Neural cell (in vitro differentiated cells): Measurements from ENCODE around the gene CCDC88A. TPM values are rescaled to one million over a fixed set of nuclear protein-coding genes. Genes with fewer than 3 reads are reported as not detected.
"Not testable (repeated sequence)": the region's sequence is repeated elsewhere in the genome, so short reads cannot be mapped to it uniquely, and the experiment has no call there.

Experiments used
- H2AFZ ChIP-seq: fragments of 200-600, 300-800 bp; sonication (generic), shearing (Covaris generic); 2 replicates; pipeline ENCODE4 v1.6.0; 2014; ENCODE audit warnings: low read depth, mild to moderate bottlenecking, antibody characterized with exemption, low read length, moderate library complexity
- H3F3A ChIP-seq: fragments of 200-600 bp; shearing (Covaris generic); 2 replicates; pipeline ENCODE4 v1.6.1; 2016; ENCODE audit warnings: mild to moderate bottlenecking, moderate library complexity, mixed read lengths, antibody characterized with exemption, low read length; ENCODE audit not compliant: insufficient read depth, poor library complexity, severe bottlenecking
- H3K27ac ChIP-seq: fragments of 200-600, 300-800 bp; sonication (generic), shearing (Covaris generic); 2 replicates; pipeline ENCODE4 v1.5.1; 2014; ENCODE audit warnings: mild to moderate bottlenecking, low read length, moderate library complexity
- H3K27me3 ChIP-seq: fragments of 300-800, 200-600 bp; sonication (generic), shearing (Covaris generic); 2 replicates; pipeline ENCODE4 v1.6.0; 2014; ENCODE audit warnings: mild to moderate bottlenecking, low read depth, low read length, moderate library complexity; ENCODE audit not compliant: insufficient read depth
- H3K36me3 ChIP-seq: fragments of 300-800, 200-600 bp; sonication (generic), shearing (Covaris generic); 2 replicates; pipeline ENCODE4 v1.5.1; 2014; ENCODE audit warnings: mild to moderate bottlenecking, antibody characterized with exemption, low read length, moderate library complexity; ENCODE audit not compliant: insufficient read depth
- H3K4me2 ChIP-seq: fragments of 300-800, 200-600 bp; sonication (generic), shearing (Covaris generic); 2 replicates; pipeline ENCODE4 v1.6.0; 2014; ENCODE audit warnings: mild to moderate bottlenecking, low read length
- H3K4me3 ChIP-seq: fragments of 300-800, 200-600 bp; sonication (generic), shearing (Covaris generic); 2 replicates; pipeline ENCODE4 v1.5.1; 2014; ENCODE audit warnings: mild to moderate bottlenecking, low read length, moderate library complexity
- H3K79me2 ChIP-seq: fragments of 200-600 bp; shearing (Covaris generic); replicated peaks from 2 replicates; pipeline ENCODE4 v1.6.0; 2014; ENCODE audit warnings: mild to moderate bottlenecking, low read length, moderate library complexity; ENCODE audit not compliant: insufficient read depth
- H3K9ac ChIP-seq: fragments of 300-800, 200-600 bp; sonication (generic), shearing (Covaris generic); 2 replicates; pipeline ENCODE4 v1.6.1; 2016; ENCODE audit warnings: mild to moderate bottlenecking, low read length, mixed read lengths
- H3K9me2 ChIP-seq: fragments of 200-600 bp; shearing (Covaris generic); 2 replicates; pipeline ENCODE4 v1.6.1; 2016; ENCODE audit warnings: mild to moderate bottlenecking, low read length, mixed read lengths; ENCODE audit not compliant: insufficient read depth
- H3K9me3 ChIP-seq: fragments of 200-600, 300-800 bp; sonication (generic), shearing (Covaris generic); 2 replicates; pipeline ENCODE4 v1.6.1; 2016; ENCODE audit warnings: mild to moderate bottlenecking, mixed run types, low read length, moderate library complexity, mixed read lengths
- H4K20me1 ChIP-seq: fragments of 200-600 bp; shearing (Covaris generic); 2 replicates; pipeline ENCODE4 v1.6.1; 2016; ENCODE audit warnings: mild to moderate bottlenecking, mixed run types; ENCODE audit not compliant: insufficient read depth
- CTCF ChIP-seq: fragments of 450-650 bp; IDR thresholded peaks from 2 replicates; pipeline ENCODE4 v1.5.1; 2014; ENCODE audit warnings: antibody characterized with exemption, mild to moderate bottlenecking, moderate library complexity; ENCODE audit not compliant: poor library complexity, severe bottlenecking
- EP300 ChIP-seq: fragments of 450-650 bp; conservative IDR thresholded peaks from 2 replicates; pipeline ENCODE4 v1.6.1; 2014; ENCODE audit warnings: antibody characterized with exemption, mild to moderate bottlenecking, moderate library complexity; ENCODE audit not compliant: poor library complexity, severe bottlenecking
- EZH2 ChIP-seq: fragments of 200-600, 300-800 bp; shearing (Covaris generic), sonication (generic); IDR thresholded peaks from 2 replicates; pipeline ENCODE4 v1.6.1; 2014; ENCODE audit warnings: antibody characterized with exemption, low read length, borderline replicate concordance, mild to moderate bottlenecking; ENCODE audit not compliant: insufficient read depth, poor library complexity, severe bottlenecking
- MXI1 ChIP-seq: fragments of 450-650 bp; conservative IDR thresholded peaks from 2 replicates; pipeline ENCODE4 v1.6.1; 2014; ENCODE audit warnings: antibody characterized with exemption, mild to moderate bottlenecking; ENCODE audit not compliant: poor library complexity, severe bottlenecking
- RAD21 ChIP-seq: fragments of 450-650 bp; conservative IDR thresholded peaks from 2 replicates; pipeline ENCODE4 v1.6.1; 2014; ENCODE audit warnings: antibody characterized with exemption, mild to moderate bottlenecking, moderate library complexity
- SMC3 ChIP-seq: fragments of 450-650 bp; conservative IDR thresholded peaks from 2 replicates; pipeline ENCODE4 v1.6.1; 2014; ENCODE audit warnings: antibody characterized with exemption, mild to moderate bottlenecking, moderate library complexity; ENCODE audit not compliant: poor library complexity
- TAF1 ChIP-seq: IDR thresholded peaks from 2 replicates; pipeline ENCODE4 v1.6.1; 2012; ENCODE audit warnings: low read depth
- polyA plus RNA-seq: library from polyadenylated mRNA; depleted of rRNA; stranded (reverse); fragments of >200 nt; gene quantifications from 2 replicates; pipeline ENCODE4 v1.2.3, GENCODE V29; 2014
- TF ChIP-seq, protein P1 (sequence below): IDR thresholded peaks from 2 replicates; pipeline ENCODE4 v1.6.1; 2012; ENCODE audit warnings: borderline replicate concordance

Gene CCDC88A
- polyA plus RNA-seq, 1 donor from 2014 or later: 224 TPM

GRCh38 chr2:55452879-55453278 is 33.2 kb upstream of the CCDC88A start:
- no peak overlapping the region for H2AFZ ChIP-seq
- H3K9ac ChIP-seq: no peak overlapping the region
- no peak overlapping the region for H3K27ac ChIP-seq
- H3K27me3 ChIP-seq: no peaks in the 10 kb centered on the region
- no peaks in the 10 kb centered on the region for H3K9me2 ChIP-seq
- H4K20me1 ChIP-seq: no peaks in the 10 kb centered on the region
- no peaks in the 10 kb centered on the region for H3K79me2 ChIP-seq
- H3K4me3 ChIP-seq: no peak overlapping the region
- no peak overlapping the region for H3K4me2 ChIP-seq
- H3F3A ChIP-seq: no peaks in the 10 kb centered on the region
- no peaks in the 10 kb centered on the region for H3K36me3 ChIP-seq
- H3K9me3 ChIP-seq: no peaks in the 10 kb centered on the region
- TF ChIP-seq TAF1: no peak
- no peak for TF ChIP-seq EP300
- TF ChIP-seq SMC3: no peak
- no peak for TF ChIP-seq EZH2
- no peak for TF ChIP-seq MXI1
- TF ChIP-seq CTCF: no peak

DNA sequence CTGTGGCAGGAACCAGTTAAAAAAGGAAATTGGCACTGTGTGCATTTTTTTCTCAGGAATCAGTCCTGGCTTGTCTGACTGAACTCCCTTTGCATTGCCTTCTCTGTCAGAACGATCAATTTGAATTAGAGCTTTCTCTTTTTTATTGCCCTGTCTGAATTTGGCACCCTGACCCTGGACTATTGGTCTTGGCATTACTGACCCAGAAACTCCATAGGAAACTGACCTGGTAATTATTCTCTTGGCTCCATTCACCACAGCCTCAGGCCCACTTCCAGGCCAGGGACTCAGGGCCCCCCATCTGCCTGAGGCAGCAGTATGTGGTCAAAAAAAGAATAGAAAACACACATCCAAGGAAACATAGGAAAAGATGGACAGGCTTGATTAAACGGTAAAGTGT is 32.0 kb upstream of the CCDC88A start:
- Histone ChIP-seq H3F3A (no peaks in the 10 kb centered on the region), H4K20me1 (no peaks in the 10 kb centered on the region), H3K4me2 (no peak overlapping the region), H3K27me3 (no peaks in the 10 kb centered on the region), H3K27ac (no peak overlapping the region), H3K4me3 (no peak overlapping the region), H3K9ac (no peak overlapping the region), H3K9me3 (no peaks in the 10 kb centered on the region), H2AFZ (no peak overlapping the region), H3K79me2 (no peaks in the 10 kb centered on the region), H3K9me2 (no peaks in the 10 kb centered on the region), H3K36me3 (no peaks in the 10 kb centered on the region)
- TF ChIP-seq RAD21 (no peak), EZH2 (no peak), CTCF (no peak), SMC3 (no peak), TAF1 (no peak), EP300 (no peak), MXI1 (no peak)
- TF ChIP-seq, protein P1, sequence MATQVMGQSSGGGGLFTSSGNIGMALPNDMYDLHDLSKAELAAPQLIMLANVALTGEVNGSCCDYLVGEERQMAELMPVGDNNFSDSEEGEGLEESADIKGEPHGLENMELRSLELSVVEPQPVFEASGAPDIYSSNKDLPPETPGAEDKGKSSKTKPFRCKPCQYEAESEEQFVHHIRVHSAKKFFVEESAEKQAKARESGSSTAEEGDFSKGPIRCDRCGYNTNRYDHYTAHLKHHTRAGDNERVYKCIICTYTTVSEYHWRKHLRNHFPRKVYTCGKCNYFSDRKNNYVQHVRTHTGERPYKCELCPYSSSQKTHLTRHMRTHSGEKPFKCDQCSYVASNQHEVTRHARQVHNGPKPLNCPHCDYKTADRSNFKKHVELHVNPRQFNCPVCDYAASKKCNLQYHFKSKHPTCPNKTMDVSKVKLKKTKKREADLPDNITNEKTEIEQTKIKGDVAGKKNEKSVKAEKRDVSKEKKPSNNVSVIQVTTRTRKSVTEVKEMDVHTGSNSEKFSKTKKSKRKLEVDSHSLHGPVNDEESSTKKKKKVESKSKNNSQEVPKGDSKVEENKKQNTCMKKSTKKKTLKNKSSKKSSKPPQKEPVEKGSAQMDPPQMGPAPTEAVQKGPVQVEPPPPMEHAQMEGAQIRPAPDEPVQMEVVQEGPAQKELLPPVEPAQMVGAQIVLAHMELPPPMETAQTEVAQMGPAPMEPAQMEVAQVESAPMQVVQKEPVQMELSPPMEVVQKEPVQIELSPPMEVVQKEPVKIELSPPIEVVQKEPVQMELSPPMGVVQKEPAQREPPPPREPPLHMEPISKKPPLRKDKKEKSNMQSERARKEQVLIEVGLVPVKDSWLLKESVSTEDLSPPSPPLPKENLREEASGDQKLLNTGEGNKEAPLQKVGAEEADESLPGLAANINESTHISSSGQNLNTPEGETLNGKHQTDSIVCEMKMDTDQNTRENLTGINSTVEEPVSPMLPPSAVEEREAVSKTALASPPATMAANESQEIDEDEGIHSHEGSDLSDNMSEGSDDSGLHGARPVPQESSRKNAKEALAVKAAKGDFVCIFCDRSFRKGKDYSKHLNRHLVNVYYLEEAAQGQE: no peak

- not testable (repeated sequence) for H3K4me3 ChIP-seq, H4K20me1 ChIP-seq, H3K27me3 ChIP-seq
These were observed 30.4 kb upstream of the CCDC88A start for GRCh38 chr2:55450014-55450413.

DNA sequence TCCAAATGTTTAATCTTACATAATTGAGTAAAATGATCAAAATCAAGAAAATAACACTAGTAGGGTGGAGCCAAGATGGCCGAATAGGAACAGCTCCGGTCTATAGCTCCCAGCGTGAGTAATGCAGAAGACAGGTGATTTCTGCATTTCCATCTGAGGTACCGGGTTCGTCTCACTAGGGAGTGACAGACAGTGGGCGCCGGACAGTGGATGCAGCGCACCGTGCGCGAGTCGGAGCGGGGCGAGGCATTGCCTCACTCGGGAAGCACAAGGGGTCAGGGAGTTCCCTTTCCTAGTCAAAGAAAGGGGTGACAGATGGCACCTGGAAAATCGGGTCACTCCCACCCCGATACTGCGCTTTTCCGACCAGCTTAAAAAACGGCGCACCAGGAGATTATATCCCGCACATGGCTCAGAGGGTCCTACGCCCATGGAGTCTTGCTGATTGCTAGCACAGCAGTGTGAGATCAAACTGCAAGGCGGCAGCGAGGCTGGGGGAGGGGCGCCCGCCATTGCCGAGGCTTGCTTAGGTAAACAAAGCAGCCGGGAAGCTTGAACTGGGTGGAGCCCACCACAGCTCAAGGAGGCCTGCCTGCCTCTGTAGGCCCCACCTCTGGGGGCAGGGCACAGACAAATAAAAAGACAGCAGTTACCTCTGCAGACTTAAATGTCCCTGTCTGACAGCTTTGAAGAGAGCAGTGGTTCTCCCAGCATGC is 22.5 kb upstream of the CCDC88A start:
- H3F3A ChIP-seq, H2AFZ ChIP-seq, H3K9me2 ChIP-seq, H3K27ac ChIP-seq, H4K20me1 ChIP-seq, H3K9me3 ChIP-seq, H3K9ac ChIP-seq, H3K4me2 ChIP-seq, H3K4me3 ChIP-seq, H3K79me2 ChIP-seq, H3K36me3 ChIP-seq, H3K27me3 ChIP-seq: not testable (repeated sequence)

More at GRCh38 chr2:55450014-55450413, 30.4 kb upstream of the CCDC88A start:
- not testable (repeated sequence) for H3K9ac ChIP-seq, H3F3A ChIP-seq, H3K27ac ChIP-seq, H3K79me2 ChIP-seq, H3K9me2 ChIP-seq, H3K9me3 ChIP-seq, H3K4me2 ChIP-seq, H3K36me3 ChIP-seq, H2AFZ ChIP-seq
